ENCODE measurements around the gene NR3C1.

NR3C1 gene

GRCh38 chr5:143398053-143398355 is 5.5 kb downstream of the NR3C1 start:
- DNase-seq: no peak

- no peak for DNase-seq
Measured at GRCh38 chr5:143397302-143398052, 6.0 kb downstream of the NR3C1 start.

GRCh38 chr5:143396353-143396940 is 7.0 kb downstream of the NR3C1 start:
- no peak for DNase-seq

- no peak for DNase-seq
Measured at GRCh38 chr5:143395638-143396352, 7.7 kb downstream of the NR3C1 start.

- DNase-seq: no peak
Measured at GRCh38 chr5:143393524-143393923, 10.0 kb downstream of the NR3C1 start.

GRCh38 chr5:143390941-143391340 is 12.5 kb downstream of the NR3C1 start:
- no peak for DNase-seq

- no peak for DNase-seq
Measured at GRCh38 chr5:143390258-143390657, 13.2 kb downstream of the NR3C1 start.

- DNase-seq: no peak
Measured at GRCh38 chr5:143386725-143387124, 16.8 kb downstream of the NR3C1 start.

- DNase-seq: no peak
Measured at GRCh38 chr5:143384865-143385657, 18.4 kb downstream of the NR3C1 start.

GRCh38 chr5:143383988-143384387 is 19.5 kb downstream of the NR3C1 start:
- no peak for DNase-seq

- DNase-seq: no peak
Measured at GRCh38 chr5:143379606-143380005, 23.9 kb downstream of the NR3C1 start.

- no peak for DNase-seq
Measured at GRCh38 chr5:143376911-143377813, 26.3 kb downstream of the NR3C1 start.

GRCh38 chr5:143376195-143376779 is 27.2 kb downstream of the NR3C1 start:
- DNase-seq: no peak

GRCh38 chr5:143374496-143375217 is 28.8 kb downstream of the NR3C1 start:
- DNase-seq: no peak

GRCh38 chr5:143373076-143373475 is 30.4 kb downstream of the NR3C1 start:
- no peak for DNase-seq

- DNase-seq: no peak
Measured at GRCh38 chr5:143372187-143372829, 31.2 kb downstream of the NR3C1 start.

GRCh38 chr5:143370440-143370839 is 33.0 kb downstream of the NR3C1 start:
- DNase-seq: no peak

GRCh38 chr5:143364061-143364460 is 39.4 kb downstream of the NR3C1 start:
- DNase-seq: no peak

GRCh38 chr5:143362664-143363227 is 40.7 kb downstream of the NR3C1 start:
- no peak for DNase-seq

GRCh38 chr5:143361438-143361837 is 42.0 kb downstream of the NR3C1 start:
- no peak for DNase-seq

Measured in NCI-H526 (cell line).